ENCODE results near the gene PRR16.

PRR16 gene

GRCh38 chr5:120517607-120518252, 53.6 kb downstream of the PRR16 start:
- H3K27ac Mint-ChIP-seq, result no peak overlapping the region
- H3K36me3 Mint-ChIP-seq, result no peaks in the 10 kb centered on the region
- no peaks in the 10 kb centered on the region for H3K4me1 Mint-ChIP-seq
- H3K4me3 Mint-ChIP-seq, result no peak overlapping the region
- CTCF ChIA-PET, result no interaction called here
- H3K9me3 Mint-ChIP-seq, result no peaks in the 10 kb centered on the region
- DNase-seq, result no peak
- no peaks in the 10 kb centered on the region for H3K27me3 Mint-ChIP-seq

DNA sequence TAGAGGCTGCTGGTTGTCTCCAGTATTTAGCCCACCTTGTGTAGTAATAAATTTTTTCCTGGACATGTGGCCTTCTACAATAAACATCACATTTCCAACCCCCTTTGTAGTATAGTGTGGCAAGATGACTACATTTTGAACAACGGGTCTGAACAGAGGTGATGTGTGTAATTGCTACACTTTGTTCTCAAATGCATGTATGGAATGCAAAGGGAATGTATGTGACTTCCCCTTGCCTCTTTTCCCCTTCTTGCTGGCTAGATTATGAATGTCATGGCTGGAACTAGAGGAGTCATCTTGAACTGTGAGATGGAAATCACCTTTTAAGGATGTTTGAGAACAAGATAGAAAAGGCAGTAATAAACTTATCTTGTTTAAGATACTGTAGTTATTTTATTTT, 54.5 kb downstream of the PRR16 start:
- H3K9me3 Mint-ChIP-seq, result no peaks in the 10 kb centered on the region
- CTCF ChIA-PET, result no interaction called here
- no peak overlapping the region for H3K4me3 Mint-ChIP-seq
- DNase-seq, result no peak
- no peaks in the 10 kb centered on the region for H3K36me3 Mint-ChIP-seq
- no peaks in the 10 kb centered on the region for H3K4me1 Mint-ChIP-seq
- no peaks in the 10 kb centered on the region for H3K27me3 Mint-ChIP-seq
- H3K27ac Mint-ChIP-seq, result no peak overlapping the region

- Mint-ChIP-seq H3K9me3 (no peaks in the 10 kb centered on the region), H3K36me3 (no peaks in the 10 kb centered on the region), H3K4me3 (no peak overlapping the region), H3K27me3 (no peaks in the 10 kb centered on the region), H3K4me1 (no peaks in the 10 kb centered on the region), H3K27ac (no peak overlapping the region)
- DNase-seq, result no peak
- CTCF ChIA-PET, result no interaction called here
Measured at GRCh38 chr5:120527251-120527650, 63.2 kb downstream of the PRR16 start.

DNA sequence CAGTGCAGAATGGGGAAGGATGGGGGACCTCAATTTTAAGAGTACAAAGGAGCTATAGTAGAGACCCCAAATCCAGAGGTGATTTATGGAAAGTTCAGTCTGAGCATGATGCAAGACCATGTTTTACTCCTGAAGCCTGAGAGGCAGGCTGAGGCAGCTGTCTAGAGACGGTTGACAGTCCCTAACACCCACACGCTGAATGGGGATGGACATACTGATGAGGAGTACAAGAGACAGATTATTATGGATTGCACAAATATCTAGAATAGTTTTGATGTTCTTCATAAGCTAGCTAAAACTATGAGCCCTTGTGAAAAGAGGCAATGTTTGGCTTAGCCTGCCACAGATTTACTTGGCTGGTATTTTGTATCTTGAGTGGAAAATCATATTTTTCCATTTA, 64.5 kb downstream of the PRR16 start:
- CTCF ChIA-PET, result no interaction called here
- H3K36me3 Mint-ChIP-seq, result no peaks in the 10 kb centered on the region
- no peak overlapping the region for H3K27ac Mint-ChIP-seq
- H3K4me3 Mint-ChIP-seq, result no peak overlapping the region
- no peaks in the 10 kb centered on the region for H3K27me3 Mint-ChIP-seq
- no peak for DNase-seq
- no peaks in the 10 kb centered on the region for H3K9me3 Mint-ChIP-seq
- H3K4me1 Mint-ChIP-seq, result no peaks in the 10 kb centered on the region

GRCh38 chr5:120529386-120529785, 65.3 kb downstream of the PRR16 start:
- Mint-ChIP-seq H3K4me3 (no peak overlapping the region), H3K36me3 (no peaks in the 10 kb centered on the region), H3K9me3 (no peaks in the 10 kb centered on the region), H3K4me1 (no peaks in the 10 kb centered on the region), H3K27ac (no peak overlapping the region), H3K27me3 (no peaks in the 10 kb centered on the region)
- no peak for DNase-seq
- CTCF ChIA-PET, result no interaction called here

- no peaks in the 10 kb centered on the region for H3K27me3 Mint-ChIP-seq
Measured at GRCh38 chr5:120531215-120531614, 67.1 kb downstream of the PRR16 start.

GRCh38 chr5:120532835-120533234, 68.7 kb downstream of the PRR16 start:
- H3K36me3 Mint-ChIP-seq, result no peaks in the 10 kb centered on the region
- no peak overlapping the region for H3K27ac Mint-ChIP-seq
- CTCF ChIA-PET, result no interaction called here
- H3K27me3 Mint-ChIP-seq, result no peaks in the 10 kb centered on the region
- H3K9me3 Mint-ChIP-seq, result no peaks in the 10 kb centered on the region
- H3K4me3 Mint-ChIP-seq, result no peak overlapping the region
- DNase-seq, result no peak
- no peaks in the 10 kb centered on the region for H3K4me1 Mint-ChIP-seq

More at GRCh38 chr5:120531215-120531614, 67.1 kb downstream of the PRR16 start:
- Mint-ChIP-seq H3K4me3 (no peak overlapping the region), H3K4me1 (no peaks in the 10 kb centered on the region), H3K9me3 (no peaks in the 10 kb centered on the region), H3K27ac (no peak overlapping the region), H3K36me3 (no peaks in the 10 kb centered on the region)
- CTCF ChIA-PET, result no interaction called here
- DNase-seq, result no peak

- Mint-ChIP-seq H3K4me1 (no peaks in the 10 kb centered on the region), H3K9me3 (no peaks in the 10 kb centered on the region)
Measured at GRCh38 chr5:120533581-120533980, 69.5 kb downstream of the PRR16 start.

DNA sequence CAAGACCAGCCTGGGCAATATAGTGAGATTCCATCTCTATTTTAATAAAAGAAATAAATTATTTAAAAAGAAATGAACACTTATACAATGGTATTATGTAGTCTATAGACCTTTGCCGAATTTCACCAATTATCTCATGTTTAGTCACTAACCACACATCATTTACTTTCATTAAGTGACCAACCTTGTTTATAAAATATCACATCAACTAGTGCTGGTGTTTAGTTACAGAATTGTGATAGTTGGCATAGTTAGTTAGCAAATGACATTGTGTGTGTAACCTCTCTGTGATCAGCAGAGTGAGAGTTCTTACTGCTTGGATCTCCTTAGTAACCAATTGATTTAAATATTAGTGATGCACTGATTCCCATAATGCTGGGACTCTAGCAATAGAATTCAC, 71.8 kb downstream of the PRR16 start:
- no peak overlapping the region for H3K4me3 Mint-ChIP-seq
- no peaks in the 10 kb centered on the region for H3K9me3 Mint-ChIP-seq
- no peaks in the 10 kb centered on the region for H3K27me3 Mint-ChIP-seq
- H3K27ac Mint-ChIP-seq, result no peak overlapping the region
- no peaks in the 10 kb centered on the region for H3K4me1 Mint-ChIP-seq
- DNase-seq, result no peak
- CTCF ChIA-PET, result no interaction called here
- no peaks in the 10 kb centered on the region for H3K36me3 Mint-ChIP-seq

More at GRCh38 chr5:120533581-120533980, 69.5 kb downstream of the PRR16 start:
- CTCF ChIA-PET, result no interaction called here
- DNase-seq, result no peak
- H3K27me3 Mint-ChIP-seq, result no peaks in the 10 kb centered on the region
- H3K27ac Mint-ChIP-seq, result no peak overlapping the region
- no peak overlapping the region for H3K4me3 Mint-ChIP-seq
- H3K36me3 Mint-ChIP-seq, result no peaks in the 10 kb centered on the region

GRCh38 chr5:120538149-120538548, 74.0 kb downstream of the PRR16 start:
- Mint-ChIP-seq H3K9me3 (no peaks in the 10 kb centered on the region), H3K27ac (no peak overlapping the region), H3K4me1 (no peaks in the 10 kb centered on the region), H3K4me3 (no peak overlapping the region), H3K36me3 (no peaks in the 10 kb centered on the region), H3K27me3 (no peaks in the 10 kb centered on the region)
- no peak for DNase-seq
- CTCF ChIA-PET, result no interaction called here

DNA sequence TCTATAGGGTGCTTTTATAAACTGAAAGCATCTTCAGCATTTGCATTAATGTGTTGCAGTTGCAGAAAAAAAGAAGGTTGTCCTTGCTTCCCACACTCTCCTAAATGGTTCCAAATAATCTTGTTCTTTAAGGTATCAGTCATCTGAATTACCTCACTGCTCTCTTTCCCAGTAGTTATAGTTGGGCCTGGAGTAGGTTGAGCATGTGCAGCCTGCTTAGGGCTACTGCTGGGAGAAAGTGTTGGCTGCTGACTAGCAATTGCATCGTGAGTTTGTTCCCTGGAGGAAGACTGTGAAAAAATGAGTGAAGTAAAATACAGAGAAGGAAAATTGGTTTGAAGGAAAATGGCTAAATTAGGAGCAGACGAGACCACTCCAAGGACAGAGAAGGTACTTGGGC, 74.5 kb downstream of the PRR16 start:
- no peaks in the 10 kb centered on the region for H3K4me1 Mint-ChIP-seq
- no peaks in the 10 kb centered on the region for H3K36me3 Mint-ChIP-seq
- CTCF ChIA-PET, result no interaction called here
- no peak overlapping the region for H3K27ac Mint-ChIP-seq
- no peak overlapping the region for H3K4me3 Mint-ChIP-seq
- H3K9me3 Mint-ChIP-seq, result no peaks in the 10 kb centered on the region
- DNase-seq, result no peak
- H3K27me3 Mint-ChIP-seq, result no peaks in the 10 kb centered on the region

GRCh38 chr5:120539471-120539870, 75.4 kb downstream of the PRR16 start:
- no peaks in the 10 kb centered on the region for H3K36me3 Mint-ChIP-seq
- no peak overlapping the region for H3K4me3 Mint-ChIP-seq
- no peaks in the 10 kb centered on the region for H3K9me3 Mint-ChIP-seq
- H3K27me3 Mint-ChIP-seq, result no peaks in the 10 kb centered on the region
- CTCF ChIA-PET, result no interaction called here
- DNase-seq, result no peak
- no peaks in the 10 kb centered on the region for H3K4me1 Mint-ChIP-seq
- no peak overlapping the region for H3K27ac Mint-ChIP-seq

- no peaks in the 10 kb centered on the region for H3K36me3 Mint-ChIP-seq
- H3K4me3 Mint-ChIP-seq, result no peak overlapping the region
- DNase-seq, result no peak
- CTCF ChIA-PET, result no interaction called here
- no peaks in the 10 kb centered on the region for H3K4me1 Mint-ChIP-seq
- H3K9me3 Mint-ChIP-seq, result no peaks in the 10 kb centered on the region
- H3K27ac Mint-ChIP-seq, result no peak overlapping the region
- H3K27me3 Mint-ChIP-seq, result no peaks in the 10 kb centered on the region
Measured at GRCh38 chr5:120540097-120540496, 76.0 kb downstream of the PRR16 start.

GRCh38 chr5:120544043-120544442, 79.9 kb downstream of the PRR16 start:
- Mint-ChIP-seq H3K4me3 (no peak overlapping the region), H3K27ac (no peak overlapping the region), H3K36me3 (no peaks in the 10 kb centered on the region), H3K4me1 (no peaks in the 10 kb centered on the region), H3K9me3 (no peaks in the 10 kb centered on the region), H3K27me3 (no peaks in the 10 kb centered on the region)
- CTCF ChIA-PET, result no interaction called here
- DNase-seq, result no peak

DNA sequence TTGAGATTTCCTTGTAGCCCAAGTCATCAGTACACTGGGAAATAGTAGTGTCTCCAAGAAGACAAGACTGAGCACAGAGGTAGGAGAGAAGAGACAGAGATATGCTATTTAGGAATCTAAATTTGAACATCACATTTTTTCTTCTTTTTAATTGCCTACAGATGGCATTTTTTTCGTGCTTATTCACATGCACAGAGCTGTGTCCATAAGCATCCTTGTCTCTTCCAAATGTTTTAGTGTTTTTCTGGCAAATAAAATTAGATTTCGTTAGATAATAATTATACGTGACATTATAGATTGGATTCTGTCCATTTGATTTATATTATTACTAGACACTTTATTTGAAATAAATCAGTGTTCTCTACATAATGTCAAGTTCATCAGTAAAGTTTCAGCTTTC, 80.9 kb downstream of the PRR16 start:
- no peak overlapping the region for H3K4me3 Mint-ChIP-seq
- no peaks in the 10 kb centered on the region for H3K27me3 Mint-ChIP-seq
- no peak overlapping the region for H3K27ac Mint-ChIP-seq
- H3K36me3 Mint-ChIP-seq, result no peaks in the 10 kb centered on the region
- no peaks in the 10 kb centered on the region for H3K9me3 Mint-ChIP-seq
- H3K4me1 Mint-ChIP-seq, result no peaks in the 10 kb centered on the region
- no peak for DNase-seq
- CTCF ChIA-PET, result no interaction called here

- Mint-ChIP-seq H3K9me3 (no peaks in the 10 kb centered on the region), H3K27me3 (no peaks in the 10 kb centered on the region), H3K4me3 (no peak overlapping the region), H3K27ac (no peak overlapping the region), H3K36me3 (no peaks in the 10 kb centered on the region), H3K4me1 (no peaks in the 10 kb centered on the region)
- CTCF ChIA-PET, result no interaction called here
- DNase-seq, result no peak
Measured at GRCh38 chr5:120545951-120546350, 81.9 kb downstream of the PRR16 start.

All from activated naive CD4-positive, alpha-beta T cell treated with anti-CD3 and anti-CD28 coated beads, Interleukin-2, amount 10 ng/mL, durations not matched to agents 7 days and 5 days (primary cell).